Posterior vena cava (tissue), 2 donors: Measurements from ENCODE around the gene UPK3B. TPM values are rescaled to one million over a fixed set of nuclear protein-coding genes. Genes with fewer than 3 reads are reported as not detected.
"Not testable (repeated sequence)": the region's sequence is repeated elsewhere in the genome, so short reads cannot be mapped to it uniquely, and the experiment has no call there.

Experiments
- DNase-seq: peaks from one replicate; pipeline ENCODE4 v3.0.0-alpha.2; 2020; ENCODE audit warnings: low spot score
- intact Hi-C, 2 donors: fragments of 100-400 bp; cut with DNase I; formaldehyde crosslinking; loops; one replicate each; pipeline versions ENCODE4 v1.14.1 to v1.14.2; 2022 to 2023
- total RNA-seq, 2 donors: library from RNA; stranded (reverse); fragmentation: NEBNext Ultra II Directional; extraction: Animal tissue kit (Norgen Biotek cat#: 25700); gene quantifications; one replicate each; pipeline ENCODE4 v1.2.1, GENCODE V29; 2021
- donor health status: DM: yes; HTN: yes; CAD: no.
- donor health status: DM: yes; HTN: yes; CAD: no.

Gene UPK3B
- total RNA-seq, 2 donors from 2014 or later = 0.37 to 1.1 TPM

DNA sequence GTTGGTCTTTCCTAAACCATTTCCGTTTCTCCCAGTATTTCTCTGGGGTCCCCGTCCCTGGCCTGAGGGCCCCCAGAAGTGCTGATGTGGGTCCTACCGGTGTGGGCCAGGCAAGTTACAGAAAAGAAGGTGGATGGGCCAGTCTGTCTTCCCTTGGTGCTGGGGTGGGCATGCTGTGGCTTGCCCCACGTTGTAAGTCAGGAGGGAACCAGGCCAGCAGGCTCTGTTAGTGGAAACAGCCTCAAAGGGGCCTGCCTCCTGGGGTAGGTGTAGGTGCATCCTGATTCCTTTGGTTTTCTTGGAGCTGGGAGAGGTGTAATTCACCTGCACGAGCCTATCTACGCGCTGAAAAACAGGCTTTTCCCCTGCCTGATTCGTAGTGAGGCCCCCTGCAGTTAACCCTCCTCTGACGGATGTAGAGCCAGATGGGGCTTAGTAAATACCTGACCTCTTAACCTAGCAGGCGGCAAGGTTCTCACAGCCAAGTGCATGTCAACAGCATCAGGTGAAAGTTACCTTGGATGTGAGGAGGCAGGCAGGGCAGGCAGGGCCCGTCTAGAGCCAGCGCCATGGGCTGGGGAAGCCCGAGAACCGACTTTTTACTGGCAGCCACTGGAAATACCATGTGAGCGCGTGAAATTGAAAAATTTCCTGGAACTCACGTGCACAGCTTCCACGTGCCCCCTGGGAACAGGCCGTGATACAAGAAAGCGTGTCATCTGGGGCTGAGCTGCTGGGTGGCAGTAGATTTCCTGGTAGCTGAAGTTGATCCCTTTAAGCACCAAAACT lies 24.3 kb upstream of the UPK3B start:
- intact Hi-C loops, DNase-seq: not testable (repeated sequence)

- DNase-seq, intact Hi-C loops: not testable (repeated sequence)
Observed at GRCh38 chr7:76486618-76487017, 23.7 kb upstream of the UPK3B start.

DNA sequence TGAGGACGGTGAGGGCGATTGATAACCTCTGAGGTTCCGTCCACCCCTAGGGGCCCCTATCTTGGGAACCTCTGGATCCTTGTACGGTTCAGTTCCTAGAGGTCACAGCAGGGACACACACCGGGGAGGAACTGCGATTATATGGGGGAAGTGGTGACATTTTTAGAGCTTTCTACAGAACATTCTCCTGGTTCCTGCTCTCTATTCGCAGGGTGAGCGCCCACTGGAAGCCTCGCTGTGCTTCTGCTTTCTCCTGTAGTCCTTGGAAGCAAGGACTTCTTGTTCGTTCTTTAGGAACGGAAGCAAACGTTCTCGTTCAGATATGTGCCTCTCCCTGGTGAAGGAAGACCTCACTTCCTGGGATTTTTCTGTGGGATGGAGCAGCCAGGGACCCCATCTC lies 22.4 kb upstream of the UPK3B start:
- DNase-seq, intact Hi-C loops: not testable (repeated sequence)

GRCh38 chr7:76492139-76492538 lies 18.2 kb upstream of the UPK3B start:
- intact Hi-C loops, DNase-seq: not testable (repeated sequence)

- DNase-seq, intact Hi-C loops: not testable (repeated sequence)
Observed at GRCh38 chr7:76495717-76496116, 14.6 kb upstream of the UPK3B start.

DNA sequence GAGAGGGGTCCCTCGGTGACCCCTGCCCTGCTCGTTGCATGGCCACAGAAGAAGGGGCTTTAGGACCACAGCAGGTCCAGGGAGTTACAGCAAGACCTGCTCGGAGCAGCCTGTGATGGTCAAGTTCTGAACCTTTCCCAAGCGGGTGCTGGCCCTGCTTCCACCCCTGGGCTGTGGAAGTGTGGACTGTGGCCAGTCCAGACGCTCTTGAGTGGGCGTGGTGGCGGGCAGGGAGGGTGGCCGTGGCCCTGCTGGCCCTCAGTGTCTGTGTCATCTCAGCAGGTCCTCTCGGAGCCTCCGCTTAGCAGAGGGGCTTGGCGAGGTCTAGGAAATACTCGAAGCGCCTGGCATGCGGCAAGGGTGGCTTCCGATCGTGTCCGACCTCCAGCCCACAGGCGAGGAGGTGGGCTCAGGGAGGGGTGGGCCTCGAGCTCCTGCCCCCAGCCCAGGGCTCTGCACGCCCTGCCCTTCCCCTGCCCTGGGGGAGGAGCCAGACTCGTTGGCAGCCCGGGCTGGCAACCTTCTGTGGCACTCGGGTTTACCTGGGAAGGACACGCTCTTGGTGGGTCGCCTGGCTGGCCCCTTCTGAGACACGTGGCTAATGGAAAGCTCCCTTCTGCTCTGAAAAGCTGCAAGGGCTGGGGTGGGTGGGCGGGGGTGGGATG lies 12.3 kb upstream of the UPK3B start:
- DNase-seq = peak; percentile 58
- intact Hi-C loops = not testable (repeated sequence)

- intact Hi-C loops = not testable (repeated sequence)
Observed at GRCh38 chr7:76498583-76499200, 11.7 kb upstream of the UPK3B start.

DNA sequence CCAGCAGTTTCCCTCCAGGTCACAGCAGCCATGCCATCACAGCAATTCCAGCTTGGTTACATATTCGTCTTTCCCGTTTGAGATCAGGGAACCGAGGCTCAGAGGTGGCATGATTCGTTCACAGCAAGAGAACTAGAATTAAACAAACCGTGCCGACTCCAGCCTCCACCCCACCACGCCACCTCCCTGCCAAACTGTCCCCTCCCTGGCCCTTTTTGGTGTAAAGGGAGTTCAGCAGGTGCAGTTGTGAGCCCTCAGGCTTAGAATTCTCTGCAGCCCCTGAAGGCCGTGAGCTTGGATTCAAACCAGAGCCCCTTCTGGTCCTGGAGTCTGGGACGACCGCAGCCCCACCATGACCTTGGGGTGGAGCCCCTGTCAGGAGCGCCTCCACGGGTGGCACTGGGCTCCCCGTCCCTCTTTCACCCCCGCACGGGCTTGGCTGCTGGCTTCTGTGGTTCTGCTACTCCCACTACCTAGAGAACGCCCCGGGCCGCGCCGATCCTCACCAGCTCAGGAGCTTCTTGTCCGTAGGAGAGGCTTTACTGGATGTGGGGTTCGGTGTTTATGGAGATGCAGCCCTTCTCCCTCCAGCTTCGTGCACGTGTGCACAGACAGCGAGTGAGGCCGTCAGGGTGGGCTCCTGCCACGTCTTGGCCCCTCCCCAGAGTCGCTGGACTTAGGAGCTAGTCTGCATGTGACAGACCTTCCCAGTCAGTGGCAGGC lies 11.0 kb upstream of the UPK3B start:
- DNase-seq, intact Hi-C loops: not testable (repeated sequence)

More at GRCh38 chr7:76498583-76499200, 11.7 kb upstream of the UPK3B start:
- DNase-seq = peak; percentile 72

DNA sequence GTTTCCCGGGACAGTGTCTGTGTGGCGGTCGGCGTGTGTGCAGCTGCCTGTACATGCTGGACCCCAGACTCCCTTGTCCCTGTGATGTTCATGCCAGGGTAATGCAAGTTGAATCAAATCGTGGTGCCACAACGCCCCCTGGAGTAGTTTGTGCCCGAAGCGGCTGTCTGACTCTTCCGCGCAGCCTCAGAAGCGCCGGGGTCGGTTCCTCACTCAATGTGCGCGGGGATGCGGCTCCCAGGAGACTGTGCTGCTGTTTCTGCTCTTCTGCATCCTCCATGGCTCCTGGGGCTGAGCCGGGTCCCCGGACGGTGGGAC lies 10.5 kb upstream of the UPK3B start:
- intact Hi-C loops = loop anchor here in 1 of 2 donors (5.0 kb wide), 1 partner anchor 497 kb away; no protein-coding TSS in a partner anchor
- not testable (repeated sequence) for DNase-seq

GRCh38 chr7:76502224-76502623 lies 8.1 kb upstream of the UPK3B start:
- DNase-seq = peak; percentile 81
- intact Hi-C loops = loop anchor here in 1 of 2 donors (5.0 kb wide), 1 partner anchor 495 kb away; no protein-coding TSS in a partner anchor

DNA sequence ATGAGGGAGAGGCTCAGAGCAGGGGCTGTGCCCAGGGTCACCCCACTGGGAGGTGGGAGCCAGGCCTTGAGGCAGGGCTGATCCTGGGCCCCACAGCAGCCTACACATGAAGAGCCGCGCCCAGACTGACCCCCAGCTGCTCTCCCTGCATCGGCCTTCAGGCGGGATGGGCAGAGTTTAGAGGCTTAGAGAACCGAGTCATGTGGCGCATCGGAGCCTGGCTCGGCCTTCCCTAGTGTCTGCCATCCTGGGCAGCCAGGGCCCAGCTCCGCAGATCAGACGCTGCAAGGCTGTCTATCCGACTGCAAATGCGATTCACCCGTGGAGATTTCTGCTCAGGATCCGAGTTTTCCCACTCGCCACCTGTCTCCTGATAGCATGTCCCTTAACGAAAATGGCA lies 7.5 kb upstream of the UPK3B start:
- intact Hi-C loops = loop anchor here in 1 of 2 donors (5.0 kb wide), 1 partner anchor 494 kb away; no protein-coding TSS in a partner anchor
- DNase-seq = peak; percentile 54

DNA sequence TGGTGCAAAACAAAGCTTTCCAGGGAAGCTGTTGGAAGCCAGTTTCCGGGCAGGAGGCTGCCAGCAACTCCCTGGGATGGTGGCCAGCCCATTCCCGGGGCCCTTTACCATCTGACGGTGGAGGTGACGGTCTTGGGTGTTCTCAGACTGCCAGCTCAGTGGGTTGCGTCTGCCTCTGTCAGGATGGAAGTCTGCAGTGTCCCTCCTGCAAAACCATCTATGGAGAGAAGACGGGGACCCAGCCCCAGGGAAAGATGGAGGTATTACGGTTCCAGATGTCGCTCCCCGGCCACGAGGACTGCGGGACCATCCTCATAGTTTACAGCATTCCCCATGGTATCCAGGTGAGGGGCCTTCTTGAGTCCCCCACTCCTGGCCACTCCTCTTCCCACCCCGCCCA lies 7.1 kb upstream of the UPK3B start:
- peak; percentile 61 for DNase-seq
- intact Hi-C loops = loop anchor here in 1 of 2 donors (5.0 kb wide), 1 partner anchor 494 kb away; no protein-coding TSS in a partner anchor

- intact Hi-C loops = loop anchor here in 1 of 2 donors (5.0 kb wide), 1 partner anchor 493 kb away; no protein-coding TSS in a partner anchor
- DNase-seq = peak; percentile 60
Observed at GRCh38 chr7:76504351-76505167, 5.8 kb upstream of the UPK3B start.

GRCh38 chr7:76505168-76506080 lies 4.9 kb upstream of the UPK3B start:
- intact Hi-C loops = no loop called here
- DNase-seq = peak; percentile 66

DNA sequence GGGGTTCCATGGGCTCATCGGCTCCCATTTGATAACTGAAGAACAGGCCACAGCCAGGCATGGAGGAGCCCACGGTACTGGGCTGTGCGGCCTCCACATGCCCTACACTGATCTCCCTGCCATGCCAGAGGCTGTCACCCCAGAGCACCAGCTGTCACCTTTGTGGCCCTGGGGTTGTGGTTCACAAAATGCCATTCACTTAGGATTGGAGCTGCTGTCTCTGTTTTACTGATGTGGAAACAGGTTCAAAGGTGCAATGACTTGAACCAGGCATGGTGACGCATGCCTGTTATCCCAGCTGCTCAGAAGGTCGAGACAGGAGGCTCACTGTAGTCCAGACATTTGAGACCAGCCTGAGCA lies 4.3 kb upstream of the UPK3B start:
- intact Hi-C loops = no loop called here
- DNase-seq = no peak

DNA sequence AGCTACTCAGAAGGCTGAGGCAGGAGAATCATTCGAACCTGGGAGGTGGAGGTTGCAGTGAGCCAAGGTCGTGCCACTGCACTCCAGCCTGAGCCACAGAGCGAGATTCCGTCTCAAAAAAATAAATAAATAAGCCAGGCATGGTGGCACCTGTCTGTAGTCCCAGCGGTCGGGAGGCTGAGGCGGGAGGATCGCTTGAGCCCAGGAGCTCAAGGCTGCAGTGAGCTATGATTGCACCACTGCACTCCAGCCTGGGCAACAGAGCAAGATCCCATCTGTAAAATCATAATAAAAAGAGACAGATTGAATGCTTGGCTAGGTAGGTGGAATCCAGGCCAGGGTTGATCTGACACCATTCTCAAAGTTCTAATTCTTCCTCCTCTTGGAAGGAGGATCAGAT lies 3.7 kb upstream of the UPK3B start:
- intact Hi-C loops = not testable (repeated sequence)

DNA sequence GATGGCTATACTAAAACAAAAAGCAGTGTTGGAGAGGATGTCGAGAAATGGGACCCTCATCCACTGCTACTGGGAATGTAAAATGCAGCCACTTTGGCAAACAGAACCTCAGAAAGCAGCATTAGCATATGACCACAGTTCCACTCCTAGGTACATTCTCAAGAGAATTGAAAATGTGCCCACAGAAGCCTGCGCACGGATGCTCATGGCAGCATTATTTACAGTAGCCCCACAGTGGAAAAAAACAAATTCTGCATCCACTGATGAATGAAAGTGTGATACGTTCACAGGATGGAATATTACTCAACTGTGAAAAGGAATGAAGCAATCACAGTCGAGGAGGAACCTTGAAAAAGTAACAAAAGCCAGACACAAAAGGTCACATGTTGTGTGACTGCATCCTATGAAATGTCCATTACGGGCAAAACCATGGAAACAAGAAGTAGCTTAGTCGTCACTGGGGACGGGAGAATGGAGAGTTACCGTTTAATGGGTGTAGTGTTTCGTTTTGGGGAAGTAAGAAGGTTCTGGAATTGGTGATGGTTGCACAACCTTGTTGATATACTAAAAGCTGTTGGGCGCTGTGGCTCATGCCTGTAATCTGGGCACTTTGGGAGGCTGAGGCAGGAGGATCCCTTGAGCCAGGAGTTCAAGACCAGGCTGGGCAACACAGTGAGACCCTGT lies 2.5 kb upstream of the UPK3B start:
- DNase-seq = peak; percentile 75
- intact Hi-C loops = no loop called here

More for the DNA sequence above, 3.7 kb upstream of the UPK3B start:
- not testable (repeated sequence) for DNase-seq
